ENCODE results near the gene DIAPH3.

The DIAPH3 gene

GRCh38 chr13:60139272-60139671, 24.5 kb downstream of the DIAPH3 start:
- Histone ChIP-seq H3K9me3 (ENCODE audit: control insufficient read depth, low read length) (no peaks in the 10 kb centered on the region), H3K27ac (ENCODE audit: low read length, poor library complexity, severe bottlenecking) (peak overlapping the region; percentile 20), H3K23ac (ENCODE audit: low read length in 2 of 2) (no peak overlapping the region), H2AK5ac (ENCODE audit: low read length, severe bottlenecking) (no peak overlapping the region), H3K4me3 (ENCODE audit: insufficient read depth in 1 of 2, low read depth in 1 of 2, low read length in 2 of 2) (no peak overlapping the region), H4K91ac (ENCODE audit: low read length) (no peak overlapping the region), H2BK5ac (ENCODE audit: low read depth, low read length, poor library complexity, severe bottlenecking) (no peak overlapping the region), H2BK12ac (ENCODE audit: low read length in 2 of 2) (no peak overlapping the region), H2BK15ac (ENCODE audit: low read depth, poor library complexity, severe bottlenecking) (no peak overlapping the region), H3K4me1 (ENCODE audit: control insufficient read depth, insufficient read depth, low read depth, low read length) (peaks cover 4% of the 10 kb centered on the region), H3K4me2 (ENCODE audit: low read length, poor library complexity, severe bottlenecking) (peak overlapping the region; percentile 58), H3K4ac (ENCODE audit: low read depth in 1 of 2, low read length in 2 of 2) (no peak overlapping the region), H3K36me3 (ENCODE audit: control insufficient read depth in 1 of 2, insufficient read depth in 2 of 2, low read depth in 1 of 2, low read length in 2 of 2) (no peaks in the 10 kb centered on the region), H3K79me1 (replicated peaks; ENCODE audit: low read length, poor library complexity, severe bottlenecking) (no peaks in the 10 kb centered on the region), H2AFZ (ENCODE audit: low read depth, low read length) (no peak overlapping the region), H3K18ac (ENCODE audit: low read depth in 1 of 2, low read length in 2 of 2) (no peak overlapping the region), H2BK120ac (ENCODE audit: low read depth, low read length) (no peak overlapping the region), H4K8ac (ENCODE audit: low read length) (no peak overlapping the region), H3K14ac (ENCODE audit: low read length in 2 of 2) (no peak overlapping the region), H3K27me3 (ENCODE audit: control insufficient read depth in 1 of 2, insufficient read depth in 1 of 2, low read length in 2 of 2) (no peaks in the 10 kb centered on the region), H3K9ac (ENCODE audit: low read length) (no peak overlapping the region)
- no peak for DNase-seq
- 89% methylated on average over 3 of the region's 3 CpGs for WGBS

- Histone ChIP-seq H3K4ac (ENCODE audit: low read depth in 1 of 2, low read length in 2 of 2) (no peak overlapping the region), H3K9ac (ENCODE audit: low read length) (no peak overlapping the region), H3K27me3 (ENCODE audit: control insufficient read depth in 1 of 2, insufficient read depth in 1 of 2, low read length in 2 of 2) (no peaks in the 10 kb centered on the region), H3K36me3 (ENCODE audit: control insufficient read depth in 1 of 2, insufficient read depth in 2 of 2, low read depth in 1 of 2, low read length in 2 of 2) (no peaks in the 10 kb centered on the region), H4K8ac (ENCODE audit: low read length) (no peak overlapping the region), H2BK12ac (ENCODE audit: low read length in 2 of 2) (no peak overlapping the region), H3K23ac (ENCODE audit: low read length in 2 of 2) (no peak overlapping the region), H2BK120ac (ENCODE audit: low read depth, low read length) (no peak overlapping the region), H2BK5ac (ENCODE audit: low read depth, low read length, poor library complexity, severe bottlenecking) (no peak overlapping the region), H3K14ac (ENCODE audit: low read length in 2 of 2) (no peak overlapping the region), H3K18ac (ENCODE audit: low read depth in 1 of 2, low read length in 2 of 2) (no peak overlapping the region), H4K91ac (ENCODE audit: low read length) (no peak overlapping the region), H2AFZ (ENCODE audit: low read depth, low read length) (no peak overlapping the region), H2BK15ac (ENCODE audit: low read depth, poor library complexity, severe bottlenecking) (no peak overlapping the region), H3K9me3 (ENCODE audit: control insufficient read depth, low read length) (no peaks in the 10 kb centered on the region), H3K4me1 (ENCODE audit: control insufficient read depth, insufficient read depth, low read depth, low read length) (peaks cover 4% of the 10 kb centered on the region), H3K79me1 (replicated peaks; ENCODE audit: low read length, poor library complexity, severe bottlenecking) (no peaks in the 10 kb centered on the region), H3K4me3 (ENCODE audit: insufficient read depth in 1 of 2, low read depth in 1 of 2, low read length in 2 of 2) (no peak overlapping the region), H3K4me2 (ENCODE audit: low read length, poor library complexity, severe bottlenecking) (no peak overlapping the region), H2AK5ac (ENCODE audit: low read length, severe bottlenecking) (no peak overlapping the region), H3K27ac (ENCODE audit: low read length, poor library complexity, severe bottlenecking) (no peak overlapping the region)
- DNase-seq, result no peak
- 92% methylated on average over 1 of the region's 1 CpG for WGBS
Measured at GRCh38 chr13:60138674-60139073, 25.1 kb downstream of the DIAPH3 start.

GRCh38 chr13:60137911-60138560, 25.7 kb downstream of the DIAPH3 start:
- H3K14ac ChIP-seq (ENCODE audit: low read length in 2 of 2), result no peak overlapping the region

GRCh38 chr13:60135344-60135743, 28.4 kb downstream of the DIAPH3 start:
- Histone ChIP-seq H2BK15ac (ENCODE audit: low read depth, poor library complexity, severe bottlenecking) (no peak overlapping the region), H2BK12ac (ENCODE audit: low read length in 2 of 2) (no peak overlapping the region), H2BK120ac (ENCODE audit: low read depth, low read length) (no peak overlapping the region), H3K9ac (ENCODE audit: low read length) (no peak overlapping the region), H3K23ac (ENCODE audit: low read length in 2 of 2) (no peak overlapping the region), H3K79me1 (replicated peaks; ENCODE audit: low read length, poor library complexity, severe bottlenecking) (peaks cover 3% of the 10 kb centered on the region), H4K91ac (ENCODE audit: low read length) (no peak overlapping the region), H2AFZ (ENCODE audit: low read depth, low read length) (no peak overlapping the region), H3K36me3 (ENCODE audit: control insufficient read depth in 1 of 2, insufficient read depth in 2 of 2, low read depth in 1 of 2, low read length in 2 of 2) (peaks cover 0 to 3% of the 10 kb centered on the region in 2 experiments), H3K9me3 (ENCODE audit: control insufficient read depth, low read length) (no peaks in the 10 kb centered on the region), H3K4me3 (ENCODE audit: insufficient read depth in 1 of 2, low read depth in 1 of 2, low read length in 2 of 2) (no peak overlapping the region), H3K4me2 (ENCODE audit: low read length, poor library complexity, severe bottlenecking) (no peak overlapping the region), H3K18ac (ENCODE audit: low read depth in 1 of 2, low read length in 2 of 2) (no peak overlapping the region), H2BK5ac (ENCODE audit: low read depth, low read length, poor library complexity, severe bottlenecking) (no peak overlapping the region), H3K14ac (ENCODE audit: low read length in 2 of 2) (no peak overlapping the region), H3K27ac (ENCODE audit: low read length, poor library complexity, severe bottlenecking) (no peak overlapping the region), H3K27me3 (ENCODE audit: control insufficient read depth in 1 of 2, insufficient read depth in 1 of 2, low read length in 2 of 2) (no peaks in the 10 kb centered on the region), H4K8ac (ENCODE audit: low read length) (no peak overlapping the region), H3K4ac (ENCODE audit: low read depth in 1 of 2, low read length in 2 of 2) (no peak overlapping the region), H3K4me1 (ENCODE audit: control insufficient read depth, insufficient read depth, low read depth, low read length) (no peaks in the 10 kb centered on the region), H2AK5ac (ENCODE audit: low read length, severe bottlenecking) (no peak overlapping the region)
- WGBS, result no CpG with 5 or more reads among the region's 1 CpG
- DNase-seq, result peak; percentile 33

More at GRCh38 chr13:60137911-60138560, 25.7 kb downstream of the DIAPH3 start:
- H3K9ac ChIP-seq (ENCODE audit: low read length), result no peak overlapping the region
- no peak overlapping the region for H4K8ac ChIP-seq (ENCODE audit: low read length)
- no peak overlapping the region for H2BK5ac ChIP-seq (ENCODE audit: low read depth, low read length, poor library complexity, severe bottlenecking)
- no peak overlapping the region for H4K91ac ChIP-seq (ENCODE audit: low read length)
- no peaks in the 10 kb centered on the region for H3K27me3 ChIP-seq (ENCODE audit: control insufficient read depth in 1 of 2, insufficient read depth in 1 of 2, low read length in 2 of 2)
- peaks cover 2% of the 10 kb centered on the region for H3K4me1 ChIP-seq (ENCODE audit: control insufficient read depth, insufficient read depth, low read depth, low read length)
- no peaks in the 10 kb centered on the region for H3K36me3 ChIP-seq (ENCODE audit: control insufficient read depth in 1 of 2, insufficient read depth in 2 of 2, low read depth in 1 of 2, low read length in 2 of 2)
- H3K18ac ChIP-seq (ENCODE audit: low read depth in 1 of 2, low read length in 2 of 2), result no peak overlapping the region
- H3K27ac ChIP-seq (ENCODE audit: low read length, poor library complexity, severe bottlenecking), result no peak overlapping the region
- no peak overlapping the region for H2AFZ ChIP-seq (ENCODE audit: low read depth, low read length)
- no peaks in the 10 kb centered on the region for H3K9me3 ChIP-seq (ENCODE audit: control insufficient read depth, low read length)
- H3K4ac ChIP-seq (ENCODE audit: low read depth in 1 of 2, low read length in 2 of 2), result no peak overlapping the region
- H2BK120ac ChIP-seq (ENCODE audit: low read depth, low read length), result no peak overlapping the region
- WGBS, result 97% methylated on average over 7 of the region's 8 CpGs
- H3K79me1 ChIP-seq (replicated peaks; ENCODE audit: low read length, poor library complexity, severe bottlenecking), result no peaks in the 10 kb centered on the region
- no peak overlapping the region for H3K23ac ChIP-seq (ENCODE audit: low read length in 2 of 2)
- DNase-seq, result no peak
- no peak overlapping the region for H2BK15ac ChIP-seq (ENCODE audit: low read depth, poor library complexity, severe bottlenecking)
- H3K4me3 ChIP-seq (ENCODE audit: insufficient read depth in 1 of 2, low read depth in 1 of 2, low read length in 2 of 2), result no peak overlapping the region
- no peak overlapping the region for H3K4me2 ChIP-seq (ENCODE audit: low read length, poor library complexity, severe bottlenecking)
- H2BK12ac ChIP-seq (ENCODE audit: low read length in 2 of 2), result no peak overlapping the region
- no peak overlapping the region for H2AK5ac ChIP-seq (ENCODE audit: low read length, severe bottlenecking)

All from mesenchymal stem cell (in vitro differentiated cells and primary cell).